Activated gamma-delta T cell treated with Interleukin-2 at 50 U/mL for 16 hours (primary cell): ENCODE results near the gene TNNI3K.

Experiments used
- DNase-seq: peaks from one replicate; pipeline ENCODE4 v3.0.0-alpha.2; 2020

The TNNI3K gene

GRCh38 chr1:74505928-74506710 is 270.9 kb downstream of the TNNI3K start:
- no peak for DNase-seq

- no peak for DNase-seq
Observed at GRCh38 chr1:74508449-74508848, 273.3 kb downstream of the TNNI3K start.

GRCh38 chr1:74512170-74512915 is 277.2 kb downstream of the TNNI3K start, which contains the start of gene LRRC53:
LRRC53 (minus strand) TSS chr1:74512611; CDS start chr1:74483349, 29,262 bp downstream.
- no peak for DNase-seq

GRCh38 chr1:74513411-74514300 is 278.5 kb downstream of the TNNI3K start:
- no peak for DNase-seq

- DNase-seq, result no peak
Observed at GRCh38 chr1:74517599-74518051, 282.4 kb downstream of the TNNI3K start.

- no peak for DNase-seq
Observed at GRCh38 chr1:74522148-74522547, 287.0 kb downstream of the TNNI3K start.

- DNase-seq, result no peak
Observed at GRCh38 chr1:74523873-74524480, 288.8 kb downstream of the TNNI3K start.

- DNase-seq, result no peak
Observed at GRCh38 chr1:74526708-74527107, 291.5 kb downstream of the TNNI3K start.

GRCh38 chr1:74528123-74528522 is 292.9 kb downstream of the TNNI3K start:
- DNase-seq, result no peak

GRCh38 chr1:74530892-74531291 is 295.7 kb downstream of the TNNI3K start:
- no peak for DNase-seq

- DNase-seq, result no peak
Observed at GRCh38 chr1:74531796-74532195, 296.6 kb downstream of the TNNI3K start.

- DNase-seq, result no peak
Observed at GRCh38 chr1:74534241-74534640, 299.1 kb downstream of the TNNI3K start.

GRCh38 chr1:74545821-74546220 is 310.6 kb downstream of the TNNI3K start:
- no peak for DNase-seq

- no peak for DNase-seq
Observed at GRCh38 chr1:74548961-74549750, 314.0 kb downstream of the TNNI3K start.

- DNase-seq, result no peak
Observed at GRCh38 chr1:74549932-74550331, 314.7 kb downstream of the TNNI3K start.

- DNase-seq, result no peak
Observed at GRCh38 chr1:74570797-74571492, 335.8 kb downstream of the TNNI3K start.

- no peak for DNase-seq
Observed at GRCh38 chr1:74571493-74571800, 336.3 kb downstream of the TNNI3K start.

- no peak for DNase-seq
Observed at GRCh38 chr1:74571891-74572290, 336.7 kb downstream of the TNNI3K start.

- no peak for DNase-seq
Observed at GRCh38 chr1:74578101-74578500, 342.9 kb downstream of the TNNI3K start.

GRCh38 chr1:74579425-74579824 is 344.2 kb downstream of the TNNI3K start:
- DNase-seq, result no peak

- no peak for DNase-seq
Observed at GRCh38 chr1:74583397-74583796, 348.2 kb downstream of the TNNI3K start.
